T-helper 2 cell treated with Interferon-gamma antibody and Interleukin-4, amounts not matched to agents 5 μg/mL and 100 μg/mL, for 36 hours (primary cell): Measurements from ENCODE around the gene ACBD6.

Experiments
- DNase-seq: peaks from one replicate; pipeline ENCODE4 v3.0.0; 2021; ENCODE audit warnings: low spot score
- H3K27ac Mint-ChIP-seq: one replicate; pipeline ENCODE4 v1.8.0; 2021; ENCODE audit warnings: mild to moderate bottlenecking, mixed read lengths
- H3K27me3 Mint-ChIP-seq: one replicate; pipeline ENCODE4 v1.8.0; 2021; ENCODE audit warnings: low read depth, mixed read lengths
- H3K36me3 Mint-ChIP-seq: one replicate; pipeline ENCODE4 v1.8.0; 2021; ENCODE audit warnings: low read depth, mixed read lengths
- H3K4me1 Mint-ChIP-seq: one replicate; pipeline ENCODE4 v1.8.0; 2021; ENCODE audit warnings: low read depth, mixed read lengths
- H3K4me3 Mint-ChIP-seq: one replicate; pipeline ENCODE4 v1.8.0; 2022; ENCODE audit warnings: mild to moderate bottlenecking, moderate library complexity, mixed read lengths
- H3K9me3 Mint-ChIP-seq: one replicate; pipeline ENCODE4 v1.8.0; 2021; ENCODE audit warnings: mixed read lengths

Gene ACBD6

GRCh38 chr1:180271272-180272255 lies 230.8 kb downstream of the ACBD6 start:
- Mint-ChIP-seq H3K27ac (no peak overlapping the region), H3K9me3 (no peaks in the 10 kb centered on the region), H3K4me3 (no peak overlapping the region), H3K36me3 (peaks cover 7% of the 10 kb centered on the region), H3K4me1 (no peaks in the 10 kb centered on the region), H3K27me3 (no peaks in the 10 kb centered on the region)
- no peak for DNase-seq

GRCh38 chr1:180270530-180271271 lies 231.7 kb downstream of the ACBD6 start:
- H3K9me3 Mint-ChIP-seq, result no peaks in the 10 kb centered on the region
- H3K4me3 Mint-ChIP-seq, result no peak overlapping the region
- H3K4me1 Mint-ChIP-seq, result no peaks in the 10 kb centered on the region
- no peak overlapping the region for H3K27ac Mint-ChIP-seq
- DNase-seq, result no peak
- peaks cover 6% of the 10 kb centered on the region for H3K36me3 Mint-ChIP-seq
- no peaks in the 10 kb centered on the region for H3K27me3 Mint-ChIP-seq

GRCh38 chr1:180269645-180270529 lies 232.5 kb downstream of the ACBD6 start:
- no peak overlapping the region for H3K4me3 Mint-ChIP-seq
- H3K27me3 Mint-ChIP-seq, result no peaks in the 10 kb centered on the region
- H3K27ac Mint-ChIP-seq, result no peak overlapping the region
- no peaks in the 10 kb centered on the region for H3K4me1 Mint-ChIP-seq
- no peaks in the 10 kb centered on the region for H3K9me3 Mint-ChIP-seq
- no peak for DNase-seq
- H3K36me3 Mint-ChIP-seq, result peaks cover 3% of the 10 kb centered on the region

GRCh38 chr1:180268556-180269075 lies 233.8 kb downstream of the ACBD6 start:
- Mint-ChIP-seq H3K27me3 (no peaks in the 10 kb centered on the region), H3K36me3 (no peaks in the 10 kb centered on the region), H3K4me1 (no peaks in the 10 kb centered on the region), H3K9me3 (no peaks in the 10 kb centered on the region), H3K4me3 (no peak overlapping the region), H3K27ac (no peak overlapping the region)
- DNase-seq, result no peak

GRCh38 chr1:180267761-180268555 lies 234.4 kb downstream of the ACBD6 start:
- no peak overlapping the region for H3K27ac Mint-ChIP-seq
- DNase-seq, result no peak
- H3K27me3 Mint-ChIP-seq, result no peaks in the 10 kb centered on the region
- H3K36me3 Mint-ChIP-seq, result no peaks in the 10 kb centered on the region
- H3K9me3 Mint-ChIP-seq, result no peaks in the 10 kb centered on the region
- no peaks in the 10 kb centered on the region for H3K4me1 Mint-ChIP-seq
- no peak overlapping the region for H3K4me3 Mint-ChIP-seq

- Mint-ChIP-seq H3K27me3 (no peaks in the 10 kb centered on the region), H3K4me1 (no peaks in the 10 kb centered on the region), H3K4me3 (no peak overlapping the region), H3K36me3 (no peaks in the 10 kb centered on the region), H3K27ac (no peak overlapping the region), H3K9me3 (no peaks in the 10 kb centered on the region)
- no peak for DNase-seq
Measured at GRCh38 chr1:180267211-180267561, 235.2 kb downstream of the ACBD6 start.

- no peaks in the 10 kb centered on the region for H3K36me3 Mint-ChIP-seq
- DNase-seq, result no peak
- H3K9me3 Mint-ChIP-seq, result no peaks in the 10 kb centered on the region
- H3K4me1 Mint-ChIP-seq, result no peaks in the 10 kb centered on the region
- no peak overlapping the region for H3K4me3 Mint-ChIP-seq
- no peaks in the 10 kb centered on the region for H3K27me3 Mint-ChIP-seq
- H3K27ac Mint-ChIP-seq, result no peak overlapping the region
Measured at GRCh38 chr1:180266275-180267210, 235.8 kb downstream of the ACBD6 start.

GRCh38 chr1:180265871-180266270 lies 236.5 kb downstream of the ACBD6 start:
- no peaks in the 10 kb centered on the region for H3K36me3 Mint-ChIP-seq
- no peak overlapping the region for H3K27ac Mint-ChIP-seq
- H3K9me3 Mint-ChIP-seq, result no peaks in the 10 kb centered on the region
- no peak overlapping the region for H3K4me3 Mint-ChIP-seq
- no peaks in the 10 kb centered on the region for H3K27me3 Mint-ChIP-seq
- no peak for DNase-seq
- no peaks in the 10 kb centered on the region for H3K4me1 Mint-ChIP-seq

- H3K27me3 Mint-ChIP-seq, result no peaks in the 10 kb centered on the region
- no peaks in the 10 kb centered on the region for H3K9me3 Mint-ChIP-seq
- no peak for DNase-seq
- no peaks in the 10 kb centered on the region for H3K4me1 Mint-ChIP-seq
- no peak overlapping the region for H3K27ac Mint-ChIP-seq
- no peaks in the 10 kb centered on the region for H3K36me3 Mint-ChIP-seq
- no peak overlapping the region for H3K4me3 Mint-ChIP-seq
Measured at GRCh38 chr1:180265201-180265600, 237.2 kb downstream of the ACBD6 start.

- Mint-ChIP-seq H3K27me3 (no peaks in the 10 kb centered on the region), H3K27ac (no peak overlapping the region), H3K4me3 (no peak overlapping the region), H3K4me1 (no peaks in the 10 kb centered on the region), H3K9me3 (no peaks in the 10 kb centered on the region), H3K36me3 (no peaks in the 10 kb centered on the region)
- DNase-seq, result no peak
Measured at GRCh38 chr1:180264595-180264994, 237.8 kb downstream of the ACBD6 start.

- no peak overlapping the region for H3K27ac Mint-ChIP-seq
- H3K4me1 Mint-ChIP-seq, result no peaks in the 10 kb centered on the region
- H3K9me3 Mint-ChIP-seq, result no peaks in the 10 kb centered on the region
- no peak overlapping the region for H3K4me3 Mint-ChIP-seq
- H3K36me3 Mint-ChIP-seq, result no peaks in the 10 kb centered on the region
- DNase-seq, result no peak
- no peaks in the 10 kb centered on the region for H3K27me3 Mint-ChIP-seq
Measured at GRCh38 chr1:180262628-180263488, 239.5 kb downstream of the ACBD6 start.
